Activated naive CD4-positive, alpha-beta T cell treated with anti-CD3 and anti-CD28 coated beads for 36 hours (primary cell): Measurements from ENCODE around the gene MALRD1. TPM values are rescaled to one million over a fixed set of nuclear protein-coding genes. Genes with fewer than 3 reads are reported as not detected.

Source experiments
- CTCF ChIA-PET: fragments of 350-600 bp; sonication (Branson Sonifier 250); formaldehyde crosslinking; loops from one replicate; lab custom pipeline; 2021; ENCODE audit warnings: antibody characterized with exemption; lab: Charles Lee
- DNase-seq: peaks from one replicate; pipeline ENCODE4 v3.0.0-alpha.2; 2020
- H3K27ac Mint-ChIP-seq: one replicate; pipeline ENCODE4 v1.8.0; 2021; ENCODE audit warnings: mild to moderate bottlenecking, mixed read lengths
- H3K27me3 Mint-ChIP-seq: one replicate; pipeline ENCODE4 v1.8.0; 2021; ENCODE audit warnings: low read depth, mixed read lengths
- H3K36me3 Mint-ChIP-seq: one replicate; pipeline ENCODE4 v1.8.0; 2021; ENCODE audit warnings: low read depth, mixed read lengths
- H3K4me1 Mint-ChIP-seq: one replicate; pipeline ENCODE4 v1.8.0; 2021; ENCODE audit warnings: low read depth, mixed read lengths
- H3K4me3 Mint-ChIP-seq: one replicate; pipeline ENCODE4 v1.8.0; 2021; ENCODE audit warnings: mild to moderate bottlenecking, moderate library complexity, mixed read lengths
- H3K9me3 Mint-ChIP-seq: one replicate; pipeline ENCODE4 v1.8.0; 2021; ENCODE audit warnings: mixed read lengths
- intact Hi-C: fragments of 100-400 bp; cut with micrococcal nuclease; formaldehyde crosslinking; loops from one replicate; pipeline ENCODE4 v1.15.1; 2023
- total RNA-seq, 2 experiments: library from RNA; stranded (reverse); gene quantifications; one replicate each; pipeline ENCODE4 v1.2.3, GENCODE V29; 2021

Gene MALRD1
- total RNA-seq, 2 experiments from 2014 or later = not detected

DNA sequence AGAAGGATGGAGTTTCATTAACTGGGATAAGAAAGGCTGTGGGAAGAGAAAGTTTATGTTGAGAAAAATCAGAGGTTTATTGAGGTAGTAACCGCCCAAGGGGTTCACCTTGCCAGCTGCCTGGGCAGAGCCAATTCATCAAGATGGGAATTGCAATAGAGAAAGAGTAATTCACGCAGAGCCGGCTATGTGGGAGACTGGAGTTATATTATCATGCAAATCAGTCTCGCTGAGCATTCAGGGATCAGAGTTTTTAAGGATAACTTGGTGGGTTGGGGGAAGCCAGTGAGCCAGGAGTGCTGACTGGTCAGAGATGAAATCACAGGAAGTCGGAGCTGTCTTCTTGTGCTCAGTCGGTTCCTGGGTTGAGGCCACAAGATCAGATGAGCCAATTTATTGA, 70.6 kb downstream of the MALRD1 start:
- no peaks in the 10 kb centered on the region for H3K36me3 Mint-ChIP-seq
- H3K4me1 Mint-ChIP-seq = no peaks in the 10 kb centered on the region
- H3K9me3 Mint-ChIP-seq = peaks cover 7% of the 10 kb centered on the region
- DNase-seq = no peak
- H3K27ac Mint-ChIP-seq = no peak overlapping the region
- H3K4me3 Mint-ChIP-seq = no peak overlapping the region
- no peaks in the 10 kb centered on the region for H3K27me3 Mint-ChIP-seq
- intact Hi-C loops = no loop called here
- CTCF ChIA-PET = no interaction called here

DNA sequence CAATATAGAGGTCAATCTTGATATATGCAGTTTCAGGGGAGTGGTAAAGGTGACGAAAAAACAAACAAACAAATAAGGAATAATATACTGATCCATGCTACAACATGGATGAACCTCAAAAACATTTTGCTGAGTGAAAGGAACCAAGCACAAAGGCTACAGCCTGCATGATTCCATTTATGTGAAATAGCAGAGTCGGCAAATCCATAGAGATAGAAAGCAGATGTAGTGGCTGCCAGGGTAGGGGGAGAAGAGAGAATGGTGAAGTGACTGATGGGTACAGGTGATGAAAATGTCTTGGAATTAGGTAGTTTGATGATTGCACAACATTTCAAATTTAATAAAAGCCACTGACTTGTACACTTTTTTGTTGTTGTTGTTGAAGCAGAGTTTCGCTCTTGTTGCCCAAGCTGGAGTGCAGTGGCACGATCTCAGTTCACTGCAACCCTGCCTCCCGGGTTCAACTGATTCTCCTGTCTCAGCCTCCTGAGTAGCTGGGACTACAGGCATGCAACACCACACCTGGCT, 71.8 kb downstream of the MALRD1 start:
- CTCF ChIA-PET = no interaction called here
- H3K9me3 Mint-ChIP-seq = peaks cover 7% of the 10 kb centered on the region
- no peak overlapping the region for H3K4me3 Mint-ChIP-seq
- no peak overlapping the region for H3K27ac Mint-ChIP-seq
- H3K4me1 Mint-ChIP-seq = no peaks in the 10 kb centered on the region
- intact Hi-C loops = no loop called here
- no peak for DNase-seq
- no peaks in the 10 kb centered on the region for H3K36me3 Mint-ChIP-seq
- H3K27me3 Mint-ChIP-seq = no peaks in the 10 kb centered on the region

- DNase-seq = no peak
- no peaks in the 10 kb centered on the region for H3K9me3 Mint-ChIP-seq
- no peaks in the 10 kb centered on the region for H3K27me3 Mint-ChIP-seq
- no peak overlapping the region for H3K4me3 Mint-ChIP-seq
- intact Hi-C loops = no loop called here
- no peaks in the 10 kb centered on the region for H3K36me3 Mint-ChIP-seq
- CTCF ChIA-PET = no interaction called here
- H3K4me1 Mint-ChIP-seq = no peaks in the 10 kb centered on the region
- no peak overlapping the region for H3K27ac Mint-ChIP-seq
Observed at GRCh38 chr10:19133992-19134391, 85.4 kb downstream of the MALRD1 start.

DNA sequence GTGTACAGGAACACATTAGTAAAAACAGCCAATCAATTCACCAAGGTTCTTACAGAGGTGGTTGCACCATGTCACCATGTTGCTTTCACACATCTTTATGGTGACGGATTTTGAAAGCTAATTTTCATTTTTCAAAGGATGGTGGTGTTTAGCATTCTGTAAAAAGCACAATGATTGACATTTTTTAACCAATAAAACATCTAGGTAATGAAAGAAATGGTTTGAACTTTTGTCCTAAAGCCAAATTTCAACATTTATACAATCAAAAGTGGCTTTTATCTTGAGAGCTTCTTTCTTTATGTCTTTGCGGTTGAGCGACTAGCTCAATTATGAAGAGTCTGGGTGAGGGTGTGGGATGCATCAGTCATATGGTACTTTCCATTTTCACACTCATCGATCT, 94.4 kb downstream of the MALRD1 start:
- Mint-ChIP-seq H3K36me3 (no peaks in the 10 kb centered on the region), H3K4me3 (no peak overlapping the region), H3K4me1 (no peaks in the 10 kb centered on the region), H3K27me3 (no peaks in the 10 kb centered on the region), H3K27ac (no peak overlapping the region), H3K9me3 (peaks cover 7% of the 10 kb centered on the region)
- CTCF ChIA-PET = interaction anchor here (0.6 kb wide), 1 partner anchor 1347 kb away, joined by 3 read pairs; no protein-coding TSS in a partner anchor
- intact Hi-C loops = no loop called here
- DNase-seq = no peak

DNA sequence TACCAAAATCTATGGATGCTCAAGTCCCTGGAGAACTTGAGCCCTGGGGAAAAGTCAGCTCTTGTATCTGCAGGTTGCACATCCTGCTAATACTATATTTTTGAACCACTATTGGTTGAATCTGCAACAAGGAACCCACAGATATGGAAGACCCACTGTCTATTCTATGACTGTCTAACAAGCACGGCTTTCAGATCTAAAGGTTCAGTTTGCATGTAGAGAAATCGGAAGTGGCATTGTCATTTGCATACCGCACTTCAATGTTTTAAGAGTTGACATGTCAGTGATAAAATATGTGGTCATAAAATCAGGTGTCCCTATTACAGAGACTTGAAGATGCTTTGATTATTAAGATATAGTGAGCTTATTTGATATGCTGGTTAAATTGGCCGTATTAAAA, 95.6 kb downstream of the MALRD1 start:
- H3K27ac Mint-ChIP-seq = no peak overlapping the region
- H3K4me3 Mint-ChIP-seq = no peak overlapping the region
- no peaks in the 10 kb centered on the region for H3K4me1 Mint-ChIP-seq
- peaks cover 8% of the 10 kb centered on the region for H3K9me3 Mint-ChIP-seq
- no peaks in the 10 kb centered on the region for H3K36me3 Mint-ChIP-seq
- CTCF ChIA-PET = no interaction called here
- no peaks in the 10 kb centered on the region for H3K27me3 Mint-ChIP-seq
- no peak for DNase-seq
- intact Hi-C loops = no loop called here

DNA sequence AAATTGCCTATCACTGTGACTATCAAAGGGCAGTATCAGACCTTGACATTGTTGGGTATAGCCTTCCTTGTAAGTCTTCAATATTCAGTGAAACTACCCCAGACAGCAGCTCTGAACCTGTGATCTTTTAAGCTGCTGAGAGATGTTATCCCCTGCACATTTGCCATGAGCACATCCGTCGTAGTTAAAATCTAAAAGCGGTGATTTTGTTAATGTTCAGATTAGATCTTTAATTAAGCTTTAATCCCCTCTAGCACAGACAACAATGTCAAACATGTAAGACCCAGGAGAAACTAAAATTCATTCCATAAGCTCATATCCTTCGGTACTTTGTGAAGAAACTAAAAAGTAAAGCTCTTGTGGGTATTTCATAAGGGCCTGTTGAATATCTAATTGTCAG, 105.8 kb downstream of the MALRD1 start:
- DNase-seq = no peak
- Mint-ChIP-seq H3K4me1 (no peaks in the 10 kb centered on the region), H3K4me3 (no peak overlapping the region), H3K27ac (no peak overlapping the region), H3K27me3 (no peaks in the 10 kb centered on the region), H3K36me3 (no peaks in the 10 kb centered on the region), H3K9me3 (no peaks in the 10 kb centered on the region)
- CTCF ChIA-PET = no interaction called here
- intact Hi-C loops = no loop called here

GRCh38 chr10:19158358-19158757, 109.8 kb downstream of the MALRD1 start:
- no peaks in the 10 kb centered on the region for H3K36me3 Mint-ChIP-seq
- peaks cover 2% of the 10 kb centered on the region for H3K9me3 Mint-ChIP-seq
- no peak for DNase-seq
- no peaks in the 10 kb centered on the region for H3K27me3 Mint-ChIP-seq
- no peaks in the 10 kb centered on the region for H3K4me1 Mint-ChIP-seq
- CTCF ChIA-PET = no interaction called here
- intact Hi-C loops = no loop called here
- H3K4me3 Mint-ChIP-seq = no peak overlapping the region
- no peak overlapping the region for H3K27ac Mint-ChIP-seq

GRCh38 chr10:19158870-19159269, 110.3 kb downstream of the MALRD1 start:
- Mint-ChIP-seq H3K27ac (no peak overlapping the region), H3K9me3 (peaks cover 2% of the 10 kb centered on the region), H3K27me3 (no peaks in the 10 kb centered on the region), H3K4me1 (no peaks in the 10 kb centered on the region), H3K36me3 (no peaks in the 10 kb centered on the region), H3K4me3 (no peak overlapping the region)
- intact Hi-C loops = no loop called here
- no peak for DNase-seq
- CTCF ChIA-PET = no interaction called here

- Mint-ChIP-seq H3K36me3 (no peaks in the 10 kb centered on the region), H3K4me3 (no peak overlapping the region), H3K27ac (no peak overlapping the region), H3K27me3 (no peaks in the 10 kb centered on the region), H3K9me3 (peaks cover 8% of the 10 kb centered on the region), H3K4me1 (no peaks in the 10 kb centered on the region)
- intact Hi-C loops = no loop called here
- no peak for DNase-seq
- CTCF ChIA-PET = no interaction called here
Observed at GRCh38 chr10:19164461-19164860, 115.9 kb downstream of the MALRD1 start.

- H3K9me3 Mint-ChIP-seq = peaks cover 5% of the 10 kb centered on the region
- H3K4me3 Mint-ChIP-seq = no peak overlapping the region
- intact Hi-C loops = no loop called here
- no peaks in the 10 kb centered on the region for H3K27me3 Mint-ChIP-seq
- CTCF ChIA-PET = no interaction called here
- DNase-seq = no peak
- no peak overlapping the region for H3K27ac Mint-ChIP-seq
- H3K36me3 Mint-ChIP-seq = no peaks in the 10 kb centered on the region
- H3K4me1 Mint-ChIP-seq = no peaks in the 10 kb centered on the region
Observed at GRCh38 chr10:19168584-19168983, 120.0 kb downstream of the MALRD1 start.

DNA sequence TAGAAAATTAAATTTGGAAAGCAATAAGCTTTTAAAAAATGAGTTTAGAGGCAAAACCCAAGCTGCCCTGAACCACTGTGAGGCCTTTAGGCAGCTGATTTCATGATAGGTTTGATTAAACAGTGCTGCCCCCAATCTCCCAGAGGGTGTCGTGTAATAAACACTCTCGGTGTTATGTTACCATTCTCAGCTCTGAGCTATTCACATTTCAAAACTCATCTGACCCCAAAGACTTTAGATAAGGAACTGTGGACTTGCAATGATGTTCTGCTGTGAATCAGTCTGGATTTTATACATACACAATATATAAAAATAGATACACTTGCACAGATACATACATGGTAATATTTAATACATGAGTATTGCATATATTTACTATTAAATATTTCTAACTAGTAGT, 120.4 kb downstream of the MALRD1 start:
- Mint-ChIP-seq H3K4me1 (no peaks in the 10 kb centered on the region), H3K27me3 (no peaks in the 10 kb centered on the region), H3K9me3 (peaks cover 5% of the 10 kb centered on the region), H3K27ac (no peak overlapping the region), H3K4me3 (no peak overlapping the region), H3K36me3 (no peaks in the 10 kb centered on the region)
- CTCF ChIA-PET = no interaction called here
- DNase-seq = no peak
- intact Hi-C loops = no loop called here

- DNase-seq = no peak
- no peaks in the 10 kb centered on the region for H3K36me3 Mint-ChIP-seq
- CTCF ChIA-PET = no interaction called here
- intact Hi-C loops = no loop called here
- H3K4me3 Mint-ChIP-seq = no peak overlapping the region
- peaks cover 5% of the 10 kb centered on the region for H3K9me3 Mint-ChIP-seq
- no peaks in the 10 kb centered on the region for H3K27me3 Mint-ChIP-seq
- H3K4me1 Mint-ChIP-seq = no peaks in the 10 kb centered on the region
- H3K27ac Mint-ChIP-seq = no peak overlapping the region
Observed at GRCh38 chr10:19169684-19170083, 121.1 kb downstream of the MALRD1 start.

GRCh38 chr10:19178675-19179074, 130.1 kb downstream of the MALRD1 start:
- no peaks in the 10 kb centered on the region for H3K9me3 Mint-ChIP-seq
- H3K4me3 Mint-ChIP-seq = no peak overlapping the region
- DNase-seq = no peak
- H3K4me1 Mint-ChIP-seq = no peaks in the 10 kb centered on the region
- intact Hi-C loops = no loop called here
- H3K27ac Mint-ChIP-seq = no peak overlapping the region
- H3K27me3 Mint-ChIP-seq = no peaks in the 10 kb centered on the region
- no peaks in the 10 kb centered on the region for H3K36me3 Mint-ChIP-seq
- CTCF ChIA-PET = no interaction called here

- Mint-ChIP-seq H3K27ac (no peak overlapping the region), H3K9me3 (no peaks in the 10 kb centered on the region), H3K4me1 (no peaks in the 10 kb centered on the region), H3K4me3 (no peak overlapping the region), H3K36me3 (no peaks in the 10 kb centered on the region), H3K27me3 (no peaks in the 10 kb centered on the region)
- intact Hi-C loops = no loop called here
- CTCF ChIA-PET = no interaction called here
- no peak for DNase-seq
Observed at GRCh38 chr10:19184891-19185290, 136.3 kb downstream of the MALRD1 start.
